Smooth muscle cell (in vitro differentiated cells): Measurements from ENCODE around the gene NKD2. TPM values are rescaled to one million over a fixed set of nuclear protein-coding genes. Genes with fewer than 3 reads are reported as not detected.

Source experiments
- DNase-seq: peaks from one replicate; lab custom pipeline; 2025; ENCODE audit not compliant: unreplicated experiment; lab: John Stamatoyannopoulos, UW
- H2AFZ ChIP-seq: fragments of 200-600 bp; sonication (generic); 2 replicates; pipeline ENCODE4 v1.6.0; 2016; ENCODE audit warnings: antibody characterized with exemption, low read depth, mild to moderate bottlenecking
- H3F3A ChIP-seq: fragments of 200-600 bp; sonication (generic); 2 replicates; pipeline ENCODE4 v1.6.0; 2017; ENCODE audit warnings: antibody characterized with exemption, low read depth
- H3K27ac ChIP-seq: fragments of 200-600 bp; sonication (generic); 2 replicates; pipeline ENCODE4 v1.5.1; 2016; ENCODE audit warnings: low read depth, mild to moderate bottlenecking
- H3K27me3 ChIP-seq: fragments of 200-600 bp; sonication (generic); 2 replicates; pipeline ENCODE4 v1.6.1; 2016; ENCODE audit warnings: low read depth, mild to moderate bottlenecking
- H3K36me3 ChIP-seq: fragments of 200-600 bp; sonication (generic); 2 replicates; pipeline ENCODE4 v1.5.1; 2016; ENCODE audit warnings: low read depth
- H3K4me1 ChIP-seq: fragments of 200-600 bp; sonication (generic); 2 replicates; pipeline ENCODE4 v1.5.1; 2016; ENCODE audit warnings: low read depth
- H3K4me2 ChIP-seq: fragments of 200-600 bp; sonication (generic); 2 replicates; pipeline ENCODE4 v1.6.0; 2016; ENCODE audit warnings: mild to moderate bottlenecking
- H3K4me3 ChIP-seq: fragments of 200-600 bp; sonication (generic); 2 replicates; pipeline ENCODE4 v1.5.1; 2016; ENCODE audit warnings: mild to moderate bottlenecking
- H3K79me2 ChIP-seq: fragments of 200-600 bp; sonication (generic); 2 replicates; pipeline ENCODE4 v1.6.0; 2016; ENCODE audit warnings: low read depth, mild to moderate bottlenecking
- H3K9ac ChIP-seq: fragments of 200-600 bp; sonication (generic); 2 replicates; pipeline ENCODE4 v1.6.0; 2016; ENCODE audit warnings: low read depth
- H3K9me3 ChIP-seq: fragments of 200-600 bp; sonication (generic); replicated peaks from 2 replicates; pipeline ENCODE4 v1.5.1; 2016; ENCODE audit warnings: low read depth
- H4K20me1 ChIP-seq: fragments of 200-600 bp; sonication (generic); 2 replicates; pipeline ENCODE4 v1.6.0; 2016; ENCODE audit warnings: low read depth
- CTCF ChIP-seq: fragments of 200-600 bp; sonication (generic); IDR thresholded peaks from 2 replicates; pipeline ENCODE4 v1.5.1; 2017; ENCODE audit warnings: borderline replicate concordance, mild to moderate bottlenecking, antibody characterized with exemption; ENCODE audit not compliant: insufficient read depth, poor library complexity, severe bottlenecking
- WGBS: methylation state at CpG from one replicate; pipeline ENCODE4 v1.1.7; 2016; ENCODE audit warnings: low lambda C conversion rate; 5-methylcytosine and 5-hydroxymethylcytosine counted together
- polyA plus RNA-seq: library from polyadenylated mRNA; unstranded; fragments of >200 nt; fragmentation: Nextera tagmentation; extraction: Ambion mirVana; gene quantifications from 2 replicates; pipeline ENCODE4 v1.2.1, GENCODE V29; 2016
- total RNA-seq: library from RNA; depleted of rRNA; stranded (reverse); fragments of >200 nt; gene quantifications from 2 replicates; pipeline ENCODE4 v1.2.3, GENCODE V29; 2014

The NKD2 gene
- total and polyA plus RNA-seq, 2 experiments from 2014 or later: 32.5 to 122 TPM

- Histone ChIP-seq H3K36me3 (no peaks in the 10 kb centered on the region), H3K9me3 (no peaks in the 10 kb centered on the region), H3K27me3 (no peaks in the 10 kb centered on the region), H3K4me2 (no peak overlapping the region), H3K4me1 (no peaks in the 10 kb centered on the region), H3K79me2 (no peaks in the 10 kb centered on the region), H3K9ac (no peak overlapping the region), H3K4me3 (no peak overlapping the region), H3K27ac (no peak overlapping the region), H3F3A (no peaks in the 10 kb centered on the region), H2AFZ (no peak overlapping the region), H4K20me1 (peaks cover 67% of the 10 kb centered on the region)
- TF ChIP-seq CTCF: no peak
- 93% methylated on average over 29 of the region's 29 CpGs for WGBS
- DNase-seq: no peak
These were observed 25.2 kb downstream of the NKD2 start for GRCh38 chr5:1033606-1034420.

- no peaks in the 10 kb centered on the region for H3K9me3 ChIP-seq
- no peaks in the 10 kb centered on the region for H3K27me3 ChIP-seq
- no peak for DNase-seq
These were observed 25.9 kb downstream of the NKD2 start for GRCh38 chr5:1034421-1034905.

GRCh38 chr5:1034986-1035385 is 26.4 kb downstream of the NKD2 start:
- WGBS: 97% methylated on average over 2 of the region's 2 CpGs

More at GRCh38 chr5:1034421-1034905, 25.9 kb downstream of the NKD2 start:
- no peak overlapping the region for H3K4me2 ChIP-seq
- H3K9ac ChIP-seq: no peak overlapping the region
- H2AFZ ChIP-seq: no peak overlapping the region
- H3K79me2 ChIP-seq: no peaks in the 10 kb centered on the region
- 97% methylated on average over 16 of the region's 17 CpGs for WGBS
- H3K4me3 ChIP-seq: no peak overlapping the region
- H4K20me1 ChIP-seq: peaks cover 60% of the 10 kb centered on the region
- no peak overlapping the region for H3K27ac ChIP-seq
- H3K36me3 ChIP-seq: no peaks in the 10 kb centered on the region
- no peak for TF ChIP-seq CTCF
- no peaks in the 10 kb centered on the region for H3F3A ChIP-seq
- H3K4me1 ChIP-seq: no peaks in the 10 kb centered on the region

More at GRCh38 chr5:1034986-1035385, 26.4 kb downstream of the NKD2 start:
- no peak overlapping the region for H3K4me3 ChIP-seq
- no peak for TF ChIP-seq CTCF
- no peak overlapping the region for H3K27ac ChIP-seq
- H3K36me3 ChIP-seq: no peaks in the 10 kb centered on the region
- no peaks in the 10 kb centered on the region for H3K79me2 ChIP-seq
- no peak overlapping the region for H2AFZ ChIP-seq
- H4K20me1 ChIP-seq: peaks cover 55% of the 10 kb centered on the region
- no peaks in the 10 kb centered on the region for H3K27me3 ChIP-seq
- H3K4me1 ChIP-seq: no peaks in the 10 kb centered on the region
- no peaks in the 10 kb centered on the region for H3K9me3 ChIP-seq
- no peak overlapping the region for H3K9ac ChIP-seq
- H3F3A ChIP-seq: no peaks in the 10 kb centered on the region
- H3K4me2 ChIP-seq: no peak overlapping the region
- DNase-seq: no peak
